HG03439 (cell line): ENCODE results near the gene LDLRAD3.

Source experiments
- ATAC-seq: cut with Tn5 transposase; IDR thresholded peaks from one replicate; pipeline ENCODE4 v1.9.1; 2021; ENCODE audit warnings: mild to moderate bottlenecking, moderate library complexity; ENCODE audit not compliant: unreplicated experiment

Gene LDLRAD3

GRCh38 chr11:36095716-36096115, 151.9 kb downstream of the LDLRAD3 start:
- no peak for ATAC-seq

GRCh38 chr11:36097219-36097650, 153.4 kb downstream of the LDLRAD3 start:
- ATAC-seq: no peak

- no peak for ATAC-seq
Observed at GRCh38 chr11:36098087-36098486, 154.2 kb downstream of the LDLRAD3 start.

- no peak for ATAC-seq
Observed at GRCh38 chr11:36098853-36099375, 155.1 kb downstream of the LDLRAD3 start.

- no peak for ATAC-seq
Observed at GRCh38 chr11:36101466-36101865, 157.6 kb downstream of the LDLRAD3 start.

GRCh38 chr11:36102868-36103267, 159.0 kb downstream of the LDLRAD3 start:
- ATAC-seq: no peak

GRCh38 chr11:36103933-36104530, 160.2 kb downstream of the LDLRAD3 start:
- ATAC-seq: no peak

- ATAC-seq: no peak
Observed at GRCh38 chr11:36104660-36104992, 160.8 kb downstream of the LDLRAD3 start.

- ATAC-seq: no peak
Observed at GRCh38 chr11:36105743-36106581, 162.1 kb downstream of the LDLRAD3 start.

GRCh38 chr11:36107547-36107946, 163.7 kb downstream of the LDLRAD3 start:
- no peak for ATAC-seq

- ATAC-seq: no peak
Observed at GRCh38 chr11:36108881-36109589, 165.2 kb downstream of the LDLRAD3 start.

- no peak for ATAC-seq
Observed at GRCh38 chr11:36109590-36109849, 165.7 kb downstream of the LDLRAD3 start.

GRCh38 chr11:36109850-36110606, 166.2 kb downstream of the LDLRAD3 start:
- no peak for ATAC-seq

GRCh38 chr11:36110668-36111410, 167.0 kb downstream of the LDLRAD3 start:
- no peak for ATAC-seq

GRCh38 chr11:36114095-36114494, 170.2 kb downstream of the LDLRAD3 start:
- ATAC-seq: no peak

- ATAC-seq: no peak
Observed at GRCh38 chr11:36115378-36115801, 171.5 kb downstream of the LDLRAD3 start.

- ATAC-seq: no peak
Observed at GRCh38 chr11:36116161-36116560, 172.3 kb downstream of the LDLRAD3 start.

- ATAC-seq: no peak
Observed at GRCh38 chr11:36118084-36118483, 174.2 kb downstream of the LDLRAD3 start.

- no peak for ATAC-seq
Observed at GRCh38 chr11:36119300-36119699, 175.4 kb downstream of the LDLRAD3 start.

GRCh38 chr11:36121054-36121453, 177.2 kb downstream of the LDLRAD3 start:
- ATAC-seq: no peak
